Stimulated activated CD8-positive, alpha-beta memory T cell treated with anti-CD3 and anti-CD28 coated beads, Interleukin-7, amount 100 ng/mL, for 24 hours (primary cell): ENCODE measurements around the gene HOXA13.

Experiments
- DNase-seq: peaks from one replicate; pipeline ENCODE4 v3.0.0-alpha.2; 2020; ENCODE audit warnings: low read depth

HOXA13 gene

GRCh38 chr7:27207348-27207985, 7.6 kb upstream of the HOXA13 start:
- DNase-seq, result no peak

GRCh38 chr7:27205325-27206280, 5.7 kb upstream of the HOXA13 start:
- no peak for DNase-seq

GRCh38 chr7:27204851-27205322, 5.0 kb upstream of the HOXA13 start:
- DNase-seq, result no peak

- DNase-seq, result no peak
These were observed 4.2 kb upstream of the HOXA13 start for GRCh38 chr7:27203964-27204594.

- no peak for DNase-seq
These were observed 3.6 kb upstream of the HOXA13 start for GRCh38 chr7:27203365-27203953.

GRCh38 chr7:27202862-27203134, 2.9 kb upstream of the HOXA13 start:
- DNase-seq, result no peak

GRCh38 chr7:27202018-27202861, 2.3 kb upstream of the HOXA13 start:
- no peak for DNase-seq

- DNase-seq, result no peak
These were observed 1.7 kb upstream of the HOXA13 start for GRCh38 chr7:27201580-27202017.

GRCh38 chr7:27200761-27201579, 1.1 kb upstream of the HOXA13 start:
- DNase-seq, result no peak

GRCh38 chr7:27198871-27199801, 755 bp downstream of the HOXA13 start:
- no peak for DNase-seq

GRCh38 chr7:27198138-27198841, 1.6 kb downstream of the HOXA13 start:
- no peak for DNase-seq

GRCh38 chr7:27197137-27198042, 2.5 kb downstream of the HOXA13 start:
- no peak for DNase-seq

GRCh38 chr7:27196287-27196767, 3.6 kb downstream of the HOXA13 start:
- DNase-seq, result peak; percentile 84

- DNase-seq, result no peak
These were observed 5.1 kb downstream of the HOXA13 start for GRCh38 chr7:27194686-27195379.

GRCh38 chr7:27194002-27194352, 5.9 kb downstream of the HOXA13 start:
- no peak for DNase-seq

GRCh38 chr7:27193335-27194001, 6.4 kb downstream of the HOXA13 start:
- no peak for DNase-seq
